GM12878 (cell line): ENCODE measurements around the gene DNAI2. TPM values are rescaled to one million over a fixed set of nuclear protein-coding genes. Genes with fewer than 3 reads are reported as not detected.
A peak's percentile ranks its signal among the peaks of the same experiment; 100 is the strongest.

Experiments
- ATAC-seq: fragments of 200-7000 bp; cut with Tn5 transposase; 3 replicates; pipeline ENCODE4 v1.9.1; 2020; ENCODE audit warnings: mild to moderate bottlenecking, moderate library complexity
- BruUV-seq: library from RNA; stranded (reverse); fragments of 400-500 nt; replicated peaks from 2 replicates; lab custom pipeline; 2021; lab: Mats Ljungman, UMichigan
- CTCF ChIA-PET: fragments of 300-600 bp; sonication (Branson Sonifier 250); formaldehyde crosslinking; extraction: SDS; loops from one replicate; lab custom pipeline; 2021; ENCODE audit warnings: inconsistent platforms; lab: Yijun Ruan, JAX
- POLR2A ChIA-PET: fragments of 350-600 bp; formaldehyde crosslinking; extraction: SDS; loops from one replicate; lab custom pipeline; 2021; ENCODE audit warnings: inconsistent platforms; lab: Charles Lee
- RAD21 ChIA-PET: fragments of 300-600 bp; sonication (Branson Sonifier 250); formaldehyde crosslinking; loops from one replicate; lab custom pipeline; 2023; ENCODE audit warnings: antibody characterized with exemption; ENCODE audit not compliant: unreplicated experiment; lab: Charles Lee
- SMC1A ChIA-PET: fragments of 300-600 bp; sonication (Branson Sonifier 250); formaldehyde crosslinking; loops from one replicate; lab custom pipeline; 2023; ENCODE audit not compliant: unreplicated experiment, uncharacterized antibody; lab: Charles Lee
- DNase-seq: peaks from one replicate; pipeline ENCODE4 v3.0.0-alpha.2; 2011; ENCODE audit warnings: low read depth, low spot score
- FAIRE-seq: peaks from 3 replicates; lab custom pipeline; 2011; peaks lifted over from hg19 to GRCh38; lab: Jason Lieb, UNC
- H2AFZ ChIP-seq: 2 replicates; pipeline ENCODE4 v1.6.0; 2011; ENCODE audit warnings: low read depth, low read length, control low read depth; ENCODE audit not compliant: control insufficient read depth
- H3K27ac ChIP-seq: 2 replicates; pipeline ENCODE4 v1.5.1; 2011; ENCODE audit warnings: control low read depth; ENCODE audit not compliant: control insufficient read depth, insufficient read depth
- H3K27me3 ChIP-seq, 2 experiments: replicated peaks in 1 of 2; 2 replicates each; pipeline versions ENCODE4 v1.6.0 to v1.6.1; 2011; ENCODE audit warnings: low read length in 1 of 2; ENCODE audit not compliant: control insufficient read depth in 2 of 2, insufficient read depth in 2 of 2
- H3K36me3 ChIP-seq, 2 experiments: 2 replicates each; pipeline ENCODE4 v1.5.1; 2011; ENCODE audit warnings: low read length in 1 of 2; ENCODE audit not compliant: control insufficient read depth in 2 of 2, insufficient read depth in 2 of 2
- H3K4me1 ChIP-seq: 2 replicates; pipeline ENCODE4 v1.6.1; 2011; ENCODE audit warnings: mild to moderate bottlenecking, low read length, moderate library complexity, mixed read lengths; ENCODE audit not compliant: control insufficient read depth, insufficient read depth
- H3K4me2 ChIP-seq: 2 replicates; pipeline ENCODE4 v1.6.0; 2011; ENCODE audit warnings: control low read depth; ENCODE audit not compliant: control insufficient read depth, insufficient read depth
- H3K4me3 ChIP-seq: fragments of 200-600 bp; sonication (generic); 2 replicates; pipeline ENCODE4 v1.5.1; 2016
- H3K79me2 ChIP-seq: 2 replicates; pipeline ENCODE4 v1.6.0; 2011; ENCODE audit warnings: low read length; ENCODE audit not compliant: control insufficient read depth, insufficient read depth
- H3K9ac ChIP-seq: 2 replicates; pipeline ENCODE4 v1.8.0; 2011; ENCODE audit warnings: low read length, control low read depth, mixed read lengths; ENCODE audit not compliant: control insufficient read depth, insufficient read depth
- H3K9me3 ChIP-seq: replicated peaks from 3 replicates; pipeline ENCODE4 v1.5.1; 2011; ENCODE audit warnings: mild to moderate bottlenecking, low read length; ENCODE audit not compliant: control insufficient read depth, insufficient read depth
- H4K20me1 ChIP-seq: 2 replicates; pipeline ENCODE4 v1.6.0; 2011; ENCODE audit not compliant: control insufficient read depth, insufficient read depth
- BMI1 ChIP-seq: fragments of 450-650 bp; IDR thresholded peaks from 2 replicates; pipeline ENCODE4 v1.6.1; 2016; ENCODE audit warnings: mild to moderate bottlenecking, moderate library complexity, borderline replicate concordance
- WGBS: methylation state at CpG from one replicate; pipeline ENCODE4 v1.1.6; 2016; ENCODE audit warnings: low lambda C conversion rate; ENCODE audit not compliant: insufficient replicate concordance, insufficient coverage; ENCODE audit errors: missing lambda C conversion rate; 5-methylcytosine and 5-hydroxymethylcytosine counted together
- in situ Hi-C: fragments of 300-500 bp; cut with MboI; formaldehyde crosslinking; loops from 9 replicates; pipeline ENCODE4 v1.14.3; 2018; ENCODE audit warnings: mixed read lengths
- intact Hi-C: fragments of 100-400 bp; cut with micrococcal nuclease; formaldehyde crosslinking; loops from one replicate; pipeline ENCODE4 v1.14.2; 2022; ENCODE audit not compliant: unreplicated experiment
- polyA plus RNA-seq, 11 experiments: library from polyadenylated mRNA; depleted of rRNA in 4 of 11; unstranded in 6 of 11; stranded (reverse) in 5 of 11; fragments of >200 nt; fragmentation: Nextera tagmentation in 4 of 11; fragmentation: Illumina TruSeq in 1 of 11; extraction: Ambion mirVana in 4 of 11; extraction: Trizol in 1 of 11; gene quantifications; 1 replicate in 1 of 11; 2 replicates in 10 of 11; pipeline versions ENCODE4 v1.2.1 to v1.2.3, GENCODE V29; 2011 to 2016; ENCODE audit warnings: inconsistent platforms in 2 of 11, missing spikeins in 2 of 11, low read depth in 1 of 11
- total RNA-seq, 4 experiments: library from RNA; depleted of rRNA in 3 of 4; stranded (reverse); fragments of >200 nt in 3 of 4; fragmentation: Illumina TruSeq in 1 of 4; extraction: Trizol in 1 of 4; gene quantifications; 2 replicates each; pipeline versions ENCODE4 v1.2.1 to v1.2.3, GENCODE V29; 2013 to 2021
- TF ChIP-seq, protein P1 (sequence below): fragments of 450-650 bp; IDR thresholded peaks from 2 replicates; pipeline ENCODE4 v1.6.1; 2016; ENCODE audit warnings: mild to moderate bottlenecking
- TF ChIP-seq, protein P2 (sequence below): fragments of 450-650 bp; IDR thresholded peaks from 2 replicates; pipeline ENCODE4 v1.6.1; 2016; ENCODE audit warnings: mild to moderate bottlenecking

Gene DNAI2
- total and polyA plus RNA-seq, 10 of the 15 experiments (the other 5 are each of a cell fraction or from before 2014, with no cell fraction given), result 0.04 to 1.8 (median 0.13) TPM

DNA sequence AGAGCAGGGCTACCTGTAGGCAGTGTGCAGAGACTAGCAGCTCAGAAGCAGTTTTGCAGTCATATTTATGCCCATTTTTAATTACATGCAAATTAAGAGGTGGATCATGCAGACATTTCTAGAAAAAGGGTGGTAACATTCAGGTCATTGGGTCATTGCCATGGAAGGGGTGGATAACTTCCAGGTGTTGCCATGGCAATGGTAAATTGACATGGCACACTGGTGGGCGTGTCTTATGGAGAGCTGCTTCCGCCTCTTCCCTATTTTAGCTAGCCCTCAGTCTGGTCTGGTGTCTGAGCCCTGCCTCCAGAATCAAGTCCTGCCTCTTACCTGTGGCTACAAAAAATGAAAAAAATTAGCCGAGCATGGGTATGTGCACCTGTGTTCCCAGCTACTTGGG is 2.8 kb upstream of the DNAI2 start:
- H3K27me3 ChIP-seq, result no peaks in the 10 kb centered on the region; a peak in 1 of 4 replicates
- H3K9ac ChIP-seq, result no peak overlapping the region
- no peak overlapping the region for H3K4me2 ChIP-seq
- in situ Hi-C loops (loop anchor here (10.0 kb wide), 1 partner anchor 56 kb away; the partner anchor contains the start of gene TTYH2), intact Hi-C loops (no loop called here)
- no peak overlapping the region for H2AFZ ChIP-seq
- ChIA-PET CTCF (interaction anchor here (0.6 to 0.9 kb wide), 4 partner anchors 13 to 610 kb away, joined by 3 to 5 read pairs (median 3); no protein-coding TSS in a partner anchor), POLR2A (no interaction called here), RAD21 (no interaction called here), SMC1A (interaction anchor here (1.1 kb wide), 1 partner anchor 9 kb away, joined by 4 read pairs; no protein-coding TSS in a partner anchor)
- no peak for DNase-seq
- no peak overlapping the region for H3K4me3 ChIP-seq
- no peaks in the 10 kb centered on the region; the same call in 2 of the 3 replicates for H3K9me3 ChIP-seq
- no peaks in the 10 kb centered on the region for H3K79me2 ChIP-seq
- no peak overlapping the region for H3K27ac ChIP-seq
- H3K36me3 ChIP-seq, result no peaks in the 10 kb centered on the region
- WGBS, result 19% methylated on average over 3 of the region's 3 CpGs
- BruUV-seq, result no TSS peak
- no peaks in the 10 kb centered on the region for H4K20me1 ChIP-seq
- no peak for ATAC-seq
- no peak for FAIRE-seq
- H3K4me1 ChIP-seq, result peaks cover 18% of the 10 kb centered on the region
- TF ChIP-seq, protein P1, sequence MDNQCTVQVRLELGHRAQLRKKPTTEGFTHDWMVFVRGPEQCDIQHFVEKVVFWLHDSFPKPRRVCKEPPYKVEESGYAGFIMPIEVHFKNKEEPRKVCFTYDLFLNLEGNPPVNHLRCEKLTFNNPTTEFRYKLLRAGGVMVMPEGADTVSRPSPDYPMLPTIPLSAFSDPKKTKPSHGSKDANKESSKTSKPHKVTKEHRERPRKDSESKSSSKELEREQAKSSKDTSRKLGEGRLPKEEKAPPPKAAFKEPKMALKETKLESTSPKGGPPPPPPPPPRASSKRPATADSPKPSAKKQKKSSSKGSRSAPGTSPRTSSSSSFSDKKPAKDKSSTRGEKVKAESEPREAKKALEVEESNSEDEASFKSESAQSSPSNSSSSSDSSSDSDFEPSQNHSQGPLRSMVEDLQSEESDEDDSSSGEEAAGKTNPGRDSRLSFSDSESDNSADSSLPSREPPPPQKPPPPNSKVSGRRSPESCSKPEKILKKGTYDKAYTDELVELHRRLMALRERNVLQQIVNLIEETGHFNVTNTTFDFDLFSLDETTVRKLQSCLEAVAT, result no peak
- TF ChIP-seq, protein P2, sequence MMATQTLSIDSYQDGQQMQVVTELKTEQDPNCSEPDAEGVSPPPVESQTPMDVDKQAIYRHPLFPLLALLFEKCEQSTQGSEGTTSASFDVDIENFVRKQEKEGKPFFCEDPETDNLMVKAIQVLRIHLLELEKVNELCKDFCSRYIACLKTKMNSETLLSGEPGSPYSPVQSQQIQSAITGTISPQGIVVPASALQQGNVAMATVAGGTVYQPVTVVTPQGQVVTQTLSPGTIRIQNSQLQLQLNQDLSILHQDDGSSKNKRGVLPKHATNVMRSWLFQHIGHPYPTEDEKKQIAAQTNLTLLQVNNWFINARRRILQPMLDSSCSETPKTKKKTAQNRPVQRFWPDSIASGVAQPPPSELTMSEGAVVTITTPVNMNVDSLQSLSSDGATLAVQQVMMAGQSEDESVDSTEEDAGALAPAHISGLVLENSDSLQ, result peak; percentile 81
- peak; percentile 42; the same call in 1 of the 2 replicates for TF ChIP-seq BMI1
